Activated CD4-positive, CD25-positive, alpha-beta regulatory T cell treated with anti-CD3 and anti-CD28 coated beads, Interleukin-2, amount 50 U/mL, for 24 hours (primary cell): Measurements from ENCODE around the gene SNX13.
"Not testable (repeated sequence)": the region's sequence is repeated elsewhere in the genome, so short reads cannot be mapped to it uniquely, and the experiment has no call there.

Source experiments
- ATAC-seq, 2 donors: fragments of 150-1000 bp; cut with Tn5 transposase; one replicate each; pipeline ENCODE4 v1.10.0; 2021; ENCODE audit warnings: mild to moderate bottlenecking in 1 of 2, moderate library complexity in 1 of 2

SNX13 gene

DNA sequence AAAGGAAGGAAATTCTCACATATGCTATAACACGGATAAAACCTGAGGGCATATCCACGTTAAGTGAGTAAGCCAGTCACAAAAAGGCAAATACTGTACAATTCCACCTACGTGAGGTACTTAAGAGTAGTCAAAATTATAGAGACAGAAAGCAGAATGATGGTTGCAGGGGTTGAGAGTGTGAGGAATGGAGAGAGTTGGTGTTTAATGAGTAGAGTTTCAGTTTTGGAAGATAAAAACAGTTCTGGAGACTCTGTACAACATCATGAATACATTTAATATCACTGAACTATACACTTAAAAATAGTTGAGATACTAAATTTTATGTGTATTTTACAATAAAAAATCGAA is 95.1 kb downstream of the SNX13 start:
- no peak for ATAC-seq

DNA sequence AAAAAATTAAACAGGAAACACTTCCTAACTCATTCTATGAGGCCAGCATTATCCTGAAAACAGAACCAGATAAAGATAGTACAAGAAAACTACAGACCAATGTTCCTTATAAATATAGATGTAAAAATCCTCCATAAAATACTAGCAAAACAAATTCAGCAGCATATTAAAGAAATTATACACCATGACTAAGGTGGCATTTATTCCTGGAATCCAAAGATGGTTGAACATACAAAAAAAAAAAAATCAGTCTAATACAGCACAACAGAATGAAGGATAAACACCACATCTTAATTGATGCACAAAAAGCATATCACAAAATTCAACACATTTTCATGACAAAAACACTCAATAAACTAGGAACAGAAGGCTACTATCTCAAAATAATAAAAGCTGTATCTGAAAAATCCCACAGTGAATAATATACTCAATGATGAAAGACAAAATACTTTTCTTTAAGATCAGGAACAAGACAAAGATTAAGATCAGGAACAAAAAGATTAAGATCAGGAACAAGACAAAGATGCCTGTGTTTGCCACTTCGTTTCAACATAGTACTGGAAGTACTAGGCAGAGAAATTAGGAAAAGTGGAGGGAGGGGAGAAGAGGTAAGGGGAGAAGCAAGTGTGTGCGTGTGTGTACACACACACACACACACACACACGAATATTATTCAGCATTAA is 95.6 kb downstream of the SNX13 start:
- ATAC-seq = no peak

DNA sequence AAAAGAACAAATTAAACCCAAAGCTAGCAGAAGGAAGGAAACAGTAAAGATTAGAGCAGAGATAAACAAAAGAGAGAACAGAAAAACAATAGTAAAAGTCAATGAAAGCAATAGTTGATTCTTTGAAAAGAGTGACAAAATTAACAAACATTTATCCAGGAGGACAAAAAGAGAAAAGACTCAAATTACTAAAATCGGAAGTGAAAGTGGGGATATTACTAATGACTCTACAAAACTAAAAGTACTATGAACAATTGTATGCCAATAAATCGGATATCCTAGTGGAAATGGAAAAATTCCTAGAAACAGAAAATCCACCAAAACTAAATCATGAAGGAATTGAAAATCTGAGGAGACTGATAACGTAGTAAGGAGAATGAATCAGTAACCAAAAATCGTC is 96.3 kb downstream of the SNX13 start:
- no peak for ATAC-seq

DNA sequence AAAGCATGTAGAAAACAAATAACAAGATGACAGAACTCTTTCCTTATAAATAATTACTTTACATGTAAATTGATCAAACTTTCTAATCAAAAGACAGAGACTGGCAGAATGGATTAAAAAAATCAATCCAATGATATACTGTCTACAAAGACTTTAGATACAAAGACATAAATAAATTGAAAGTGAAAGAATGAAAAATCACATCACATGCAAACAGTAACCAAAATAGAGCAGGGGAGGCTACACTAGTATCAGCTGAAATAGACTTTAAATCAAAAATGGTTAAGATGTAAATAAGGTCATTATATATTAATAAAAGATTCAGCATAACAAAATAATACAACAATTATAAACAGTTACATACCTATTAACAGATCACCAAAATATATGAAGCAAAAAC is 97.3 kb downstream of the SNX13 start:
- ATAC-seq = no peak

DNA sequence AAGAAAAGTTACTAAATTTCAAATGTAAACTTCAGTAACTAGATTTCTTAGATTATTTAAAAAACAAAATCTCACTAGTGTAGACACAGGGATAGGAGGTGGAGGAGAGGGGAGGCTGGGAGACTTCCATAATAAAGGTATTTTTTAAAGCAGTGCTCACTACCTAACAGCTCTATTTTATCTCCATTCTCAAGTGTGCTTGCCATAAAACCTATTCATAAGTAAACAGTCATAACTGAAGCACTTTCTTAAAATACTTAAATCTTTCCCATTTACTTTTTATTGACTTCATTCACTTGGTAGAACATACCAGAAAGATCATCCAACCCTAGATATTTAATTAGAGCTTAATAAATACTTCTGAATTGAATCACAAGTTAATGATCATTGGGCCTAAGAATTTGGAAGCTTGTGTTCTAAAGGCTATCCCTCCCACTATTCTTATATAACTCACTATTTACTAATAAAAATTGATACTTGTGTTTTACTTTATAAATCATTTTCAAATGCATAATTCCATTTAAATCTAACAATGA is 107.4 kb downstream of the SNX13 start:
- no peak for ATAC-seq

DNA sequence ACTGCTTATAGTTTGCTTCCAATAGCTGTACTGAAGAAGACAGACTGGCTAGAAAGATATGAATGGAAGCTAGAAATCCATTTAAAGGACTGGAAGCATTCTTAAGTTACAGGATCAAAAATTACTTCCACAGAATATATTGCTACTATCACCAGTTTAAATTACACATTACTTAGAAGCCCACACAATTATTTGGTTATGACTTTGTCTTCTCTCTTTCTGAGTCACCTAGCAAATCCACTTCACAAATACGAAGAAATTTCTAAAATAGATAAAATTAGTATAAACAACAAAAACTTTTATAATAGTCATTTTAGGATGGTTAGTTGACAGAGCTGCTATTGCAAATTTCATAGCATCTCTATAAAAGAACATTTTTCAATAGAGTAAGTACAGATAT is 108.1 kb downstream of the SNX13 start:
- ATAC-seq = no peak

DNA sequence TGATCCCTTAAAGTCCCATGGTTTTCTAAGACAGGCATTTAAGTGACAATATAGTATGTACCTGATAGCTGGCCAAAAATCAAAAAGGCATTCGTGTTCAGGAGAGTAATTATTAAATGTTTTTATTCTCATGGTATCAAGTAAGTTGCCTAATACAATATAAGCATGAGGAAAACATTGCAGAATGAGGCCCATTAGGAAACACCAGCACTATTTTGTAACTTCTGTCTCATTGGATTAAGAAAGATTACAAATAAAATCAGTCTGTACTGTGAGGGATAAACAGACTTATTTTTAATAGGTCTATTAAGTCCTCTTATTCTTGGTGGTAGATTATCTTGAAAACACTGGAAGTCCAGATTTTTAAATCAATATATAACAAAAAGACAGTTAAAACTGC is 110.1 kb downstream of the SNX13 start:
- no peak for ATAC-seq

DNA sequence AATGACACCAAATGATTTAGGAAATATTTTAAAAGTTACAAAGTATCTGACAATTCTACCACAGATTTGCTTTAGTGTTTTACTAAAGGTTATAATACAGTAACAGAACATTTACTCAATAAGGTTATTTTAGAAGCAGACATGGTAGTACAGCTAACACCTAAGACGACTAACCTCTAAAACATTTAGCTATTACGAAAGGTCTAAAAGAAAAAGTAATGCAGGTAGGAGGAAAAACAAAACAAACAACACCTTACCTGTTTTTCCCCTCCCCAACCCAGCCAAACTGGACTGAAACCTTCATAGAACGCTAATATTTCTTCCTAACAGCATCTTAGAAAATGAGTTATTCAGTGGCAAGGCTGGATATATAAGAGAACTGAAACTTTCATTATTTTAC is 111.3 kb downstream of the SNX13 start:
- ATAC-seq = no peak

DNA sequence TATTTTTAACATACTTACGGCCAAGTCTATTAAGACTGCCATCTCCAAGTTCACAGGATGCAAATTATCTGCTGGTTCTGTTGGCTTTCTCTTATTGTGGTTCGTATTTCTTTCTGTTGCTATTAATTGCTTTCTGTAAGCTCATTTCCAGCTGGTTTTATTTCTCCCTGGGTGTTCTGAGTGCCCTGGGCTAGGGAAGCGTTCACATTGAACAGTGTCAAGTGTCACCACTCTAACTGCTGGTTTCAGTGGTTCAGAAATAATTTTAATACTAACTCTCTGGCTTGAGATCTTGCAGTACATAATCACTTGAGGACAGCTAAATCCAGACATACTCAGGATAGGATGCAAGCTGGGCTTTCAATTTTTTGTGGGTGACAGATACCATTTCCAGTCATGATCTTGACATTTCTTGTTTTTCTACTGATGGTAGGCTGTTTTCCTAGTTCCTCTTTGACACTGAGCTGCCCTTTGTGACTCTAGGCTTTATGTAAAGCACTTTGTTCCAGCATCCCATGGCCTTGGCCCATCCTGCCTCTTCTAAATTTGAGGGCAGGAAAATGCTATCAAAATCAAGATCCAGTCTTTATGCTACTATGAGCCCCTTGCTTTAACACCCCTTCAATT is 117.6 kb downstream of the SNX13 start:
- no peak for ATAC-seq

DNA sequence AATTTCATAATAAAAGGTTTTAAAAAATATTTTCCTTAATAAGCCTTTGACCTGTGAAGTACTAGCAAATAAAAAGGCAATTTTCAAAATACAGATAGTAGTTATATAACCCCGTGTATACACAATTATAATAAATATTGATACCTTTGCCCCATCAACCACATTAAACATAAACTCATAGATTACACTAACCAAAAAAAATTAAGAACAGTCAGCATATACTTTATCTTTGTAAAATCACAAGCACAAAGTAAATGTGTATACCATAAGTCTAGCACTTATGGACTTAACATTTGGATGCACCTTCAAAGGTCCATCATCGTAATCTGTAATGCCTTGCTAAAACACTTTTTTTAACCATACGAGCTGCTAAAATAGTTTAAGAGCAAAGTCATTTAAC is 123.4 kb downstream of the SNX13 start:
- ATAC-seq = no peak

DNA sequence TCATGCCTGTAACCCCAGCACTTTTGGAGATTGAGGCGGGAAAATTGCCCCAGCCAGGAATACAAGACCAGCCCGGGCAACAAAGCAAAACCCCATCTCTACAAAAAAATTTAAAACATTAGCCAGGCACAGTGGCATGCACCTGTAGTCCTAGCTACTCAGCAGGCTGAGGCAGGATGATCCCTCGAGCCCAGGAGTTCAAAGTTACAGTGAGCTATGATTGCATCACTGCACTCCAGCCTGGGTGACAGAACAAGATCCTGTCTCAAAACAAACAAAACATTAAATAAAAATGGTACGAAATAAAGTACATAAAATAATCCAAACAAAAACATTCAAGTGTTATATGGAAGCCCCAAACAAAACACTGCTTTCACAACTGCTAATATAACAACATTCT is 125.0 kb downstream of the SNX13 start:
- ATAC-seq = no peak

DNA sequence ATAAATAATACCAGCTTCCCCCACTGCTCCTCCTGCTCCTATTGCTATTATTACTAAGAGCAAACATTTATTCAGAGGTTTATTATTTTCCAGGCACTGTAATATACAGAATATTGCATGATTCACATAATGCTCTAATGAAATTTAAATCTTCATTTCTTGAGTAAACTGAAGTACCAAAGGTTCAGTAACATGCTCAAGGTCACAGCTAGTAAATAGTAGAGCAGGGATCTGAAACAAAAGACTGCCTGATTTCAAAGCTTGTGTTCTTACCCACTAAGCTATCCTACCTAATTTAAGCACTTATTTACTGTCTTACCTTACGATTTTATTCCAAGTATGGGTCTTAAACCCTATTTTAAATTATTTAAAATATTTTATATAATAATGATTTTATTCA is 126.2 kb downstream of the SNX13 start:
- no peak for ATAC-seq

DNA sequence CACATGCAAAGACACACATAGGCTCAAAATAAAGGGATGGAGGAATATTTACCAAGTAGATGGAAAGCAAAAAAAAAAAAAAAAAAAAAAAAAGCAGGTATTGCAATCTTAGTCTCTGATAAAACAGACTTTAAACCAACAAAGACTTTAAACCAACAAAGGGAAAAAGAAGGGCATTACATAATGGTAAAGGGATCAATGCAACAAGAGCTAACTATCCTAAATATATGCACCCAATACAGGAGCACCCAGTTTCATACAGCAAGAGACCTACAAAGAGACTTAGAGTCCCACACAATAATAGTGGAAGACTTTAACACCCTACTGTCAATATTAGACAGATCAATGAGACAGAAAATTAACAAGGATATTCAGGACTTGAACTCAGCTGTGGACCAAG is 131.1 kb downstream of the SNX13 start:
- ATAC-seq = not testable (repeated sequence)

DNA sequence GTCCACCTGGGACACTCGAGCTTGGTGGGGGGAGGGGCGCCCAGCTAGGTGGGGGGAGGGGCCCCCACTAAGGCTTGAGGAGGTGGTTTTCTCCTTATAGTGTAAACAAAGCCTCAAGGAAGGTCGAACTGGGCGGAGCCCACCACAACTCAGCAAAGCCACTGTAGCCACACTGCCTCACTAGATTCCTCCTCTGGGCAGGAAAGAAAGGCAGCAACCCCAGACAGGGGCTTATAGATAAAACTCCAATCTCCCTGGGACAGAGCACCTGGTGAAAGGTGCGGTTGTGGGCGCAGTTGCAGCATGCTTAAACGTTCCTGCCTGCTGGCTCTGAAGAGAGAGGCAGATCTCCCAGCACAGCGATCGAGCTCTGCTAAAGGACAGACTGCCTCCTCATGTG is 133.1 kb downstream of the SNX13 start:
- ATAC-seq = no peak

DNA sequence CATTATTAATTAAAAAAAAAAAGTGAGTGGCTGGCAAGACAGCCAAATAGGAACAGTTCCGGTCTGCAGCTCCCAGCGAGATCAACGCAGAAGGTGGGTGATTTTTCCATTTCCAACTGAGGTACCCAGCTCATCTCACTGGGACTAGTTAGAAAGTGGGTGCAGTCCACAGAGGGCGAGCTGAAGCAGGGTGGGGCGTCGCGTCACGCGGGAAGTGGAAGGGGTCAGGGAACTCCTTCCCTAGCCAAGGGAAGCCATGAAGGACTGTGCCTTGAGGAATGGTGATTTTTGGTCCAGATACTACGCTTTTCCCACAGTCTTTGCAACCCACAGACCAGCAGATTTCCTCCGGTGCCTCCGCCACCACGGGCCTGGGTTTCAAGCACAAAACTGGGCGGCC is 133.7 kb downstream of the SNX13 start:
- ATAC-seq = no peak

DNA sequence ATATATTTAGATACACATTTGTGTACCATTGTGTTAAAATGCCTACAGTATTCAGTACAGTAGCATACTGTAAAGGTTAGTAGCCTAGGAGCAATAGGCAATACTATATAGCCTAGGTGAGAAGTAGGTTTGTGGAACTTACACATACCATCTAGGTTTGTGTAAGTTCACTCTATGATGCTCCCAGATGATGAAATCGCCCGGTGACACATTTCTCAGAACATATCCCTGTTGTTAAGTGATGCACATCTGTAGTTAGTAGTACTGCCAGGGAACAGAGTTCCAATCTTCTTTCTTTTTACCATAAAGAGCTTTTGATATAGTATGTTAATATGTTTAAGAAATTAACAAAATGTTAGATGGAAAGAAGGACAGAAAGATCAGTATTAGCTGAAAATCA is 138.2 kb downstream of the SNX13 start:
- ATAC-seq = no peak

DNA sequence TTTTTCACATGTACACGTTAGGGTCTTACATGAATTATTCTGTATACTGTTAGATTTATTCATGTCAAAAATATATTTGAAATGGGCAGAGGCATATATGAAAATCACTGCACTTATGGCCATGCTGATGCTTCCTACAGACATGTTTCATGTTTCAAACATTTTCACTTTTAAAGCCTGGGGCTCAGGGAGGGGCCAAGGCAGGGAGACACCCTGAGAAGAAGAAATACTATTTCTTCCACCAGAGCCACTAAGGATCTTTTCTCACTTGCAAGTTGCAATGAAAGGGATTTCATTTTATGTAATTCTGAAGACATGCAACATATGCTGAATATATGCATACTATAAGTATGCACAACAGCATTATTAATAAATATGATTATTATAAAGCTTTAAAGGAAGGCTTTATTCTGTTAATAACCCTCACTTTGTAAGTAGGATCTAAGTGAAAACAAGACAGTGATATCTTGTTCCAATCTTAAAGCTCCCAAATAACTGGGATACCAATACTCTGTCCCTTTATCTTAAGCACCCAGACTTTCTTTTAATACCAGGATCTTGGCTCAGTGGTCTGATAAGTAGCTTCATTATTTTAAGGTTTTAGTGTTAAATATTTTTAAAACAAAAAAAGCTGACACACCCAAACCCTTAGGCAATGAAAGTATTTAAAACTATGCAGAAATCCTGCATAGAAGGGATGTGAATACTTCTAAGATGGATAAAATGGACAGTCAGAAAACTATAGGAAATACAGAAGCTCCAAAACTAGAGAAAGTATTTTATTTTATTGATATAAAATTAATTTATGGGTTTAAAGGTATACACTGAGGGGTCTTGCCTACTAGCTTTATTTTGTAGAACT is 148.0 kb downstream of the SNX13 start:
- no peak for ATAC-seq

DNA sequence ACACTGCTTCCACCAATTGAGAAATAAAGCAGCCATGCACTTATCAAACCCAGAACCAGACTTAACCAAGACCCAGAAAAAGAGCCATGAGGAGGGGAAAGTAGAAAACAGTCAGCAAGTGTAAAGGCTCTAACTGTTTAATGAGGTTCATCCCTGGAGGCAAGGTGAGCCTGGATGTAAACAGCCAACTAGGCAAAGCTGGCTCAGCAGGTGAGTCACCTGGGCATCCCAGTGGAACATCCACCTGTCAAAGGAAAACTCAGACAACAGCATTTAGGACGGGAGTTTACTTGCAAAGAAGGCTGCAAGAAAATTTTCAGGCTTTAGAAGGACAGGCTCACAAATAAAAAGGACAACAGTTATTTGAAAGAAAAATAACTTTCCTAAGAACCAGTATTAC is 153.0 kb downstream of the SNX13 start:
- ATAC-seq = no peak

DNA sequence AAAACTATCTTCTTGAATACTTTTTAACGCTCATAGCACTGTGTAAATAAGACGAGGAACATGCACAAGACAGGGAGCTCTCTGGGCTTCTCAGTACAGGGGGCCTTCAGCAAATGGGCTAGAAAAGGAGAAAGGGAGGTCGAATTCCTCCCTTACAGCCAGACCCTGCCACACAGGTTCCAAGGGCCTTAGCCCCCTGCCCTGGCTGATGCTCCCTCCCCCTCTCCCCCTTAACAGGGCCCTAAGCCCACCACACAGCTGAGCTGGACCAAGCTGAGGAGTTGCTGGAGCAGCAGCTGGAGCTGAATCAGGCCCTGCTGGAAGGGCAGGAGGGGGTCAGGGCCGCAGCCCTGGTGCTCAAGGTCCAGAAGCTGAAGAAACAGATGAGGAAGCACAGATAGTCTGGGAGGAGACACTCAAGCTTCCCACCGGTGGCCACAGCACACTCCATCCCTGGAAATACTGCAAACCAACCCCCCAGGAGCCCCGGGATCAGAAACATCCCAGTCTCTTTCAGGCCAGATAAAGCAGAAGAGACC is 153.9 kb downstream of the SNX13 start:
- no peak for ATAC-seq

DNA sequence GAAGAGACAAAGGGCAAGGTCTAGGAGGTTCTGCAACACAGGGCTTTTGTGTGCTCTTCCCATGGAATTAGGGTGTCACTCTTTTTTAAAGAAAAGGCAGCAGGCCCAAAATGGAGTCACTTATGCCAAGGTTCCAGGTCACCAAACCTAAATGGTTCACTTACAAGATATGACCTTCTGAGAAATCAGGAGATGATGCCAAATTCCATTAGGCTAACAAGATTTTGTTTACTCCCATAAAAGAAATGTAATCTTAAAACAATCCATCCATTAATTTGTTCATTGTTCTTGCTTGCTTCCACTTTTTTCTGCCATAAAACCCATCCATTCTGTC is 158.1 kb downstream of the SNX13 start:
- ATAC-seq = no peak

DNA sequence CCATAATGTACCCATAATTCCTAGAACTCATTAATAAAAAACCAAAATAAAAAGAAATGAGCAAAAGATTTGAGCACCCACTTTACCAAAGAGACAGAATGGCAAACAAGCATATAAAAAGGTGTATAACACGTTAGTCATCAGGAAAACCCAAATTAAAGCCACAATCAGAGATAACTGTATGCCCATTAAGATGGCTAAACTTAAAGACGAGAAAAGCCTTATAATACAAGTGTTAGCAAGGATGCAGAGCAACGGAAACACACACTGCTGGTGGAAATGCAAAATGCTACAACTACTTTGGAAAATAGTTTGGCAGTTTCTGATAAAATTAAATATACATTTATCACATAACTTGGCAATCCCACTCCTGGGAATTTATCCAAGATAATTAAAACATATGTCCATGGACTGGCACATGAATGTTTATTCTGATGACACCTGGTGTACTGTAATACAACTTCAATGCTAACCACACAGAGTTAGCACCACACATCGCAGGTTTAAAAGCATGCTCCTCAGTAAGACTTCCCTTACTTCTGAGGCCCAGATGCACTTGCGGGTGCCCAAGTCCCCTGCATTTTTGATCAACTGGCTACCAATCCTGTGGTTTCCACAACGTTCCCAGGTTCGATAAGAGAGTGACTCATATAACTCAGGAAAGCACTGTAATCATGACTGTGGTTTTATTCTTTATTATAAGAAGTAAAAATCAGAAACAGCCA is 158.6 kb downstream of the SNX13 start:
- ATAC-seq = no peak

DNA sequence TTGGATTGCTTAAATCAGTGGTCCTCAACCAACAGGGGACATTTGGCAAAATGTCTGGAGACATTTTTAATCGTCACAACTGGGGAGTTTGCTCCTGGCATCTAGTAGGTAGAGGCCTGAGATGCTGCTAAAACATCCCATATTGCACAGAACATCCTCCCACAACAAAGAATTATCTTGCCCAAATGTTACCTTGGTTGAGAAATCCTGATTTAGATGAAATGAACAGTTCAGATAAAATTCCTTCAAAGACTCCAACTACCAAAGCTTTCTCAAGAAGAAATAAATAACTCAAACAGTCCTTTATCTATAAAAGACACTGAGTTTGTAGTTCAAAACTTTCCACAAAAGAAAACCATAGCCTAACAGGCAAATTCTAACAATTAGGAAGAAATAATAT is 160.9 kb downstream of the SNX13 start:
- ATAC-seq = no peak

DNA sequence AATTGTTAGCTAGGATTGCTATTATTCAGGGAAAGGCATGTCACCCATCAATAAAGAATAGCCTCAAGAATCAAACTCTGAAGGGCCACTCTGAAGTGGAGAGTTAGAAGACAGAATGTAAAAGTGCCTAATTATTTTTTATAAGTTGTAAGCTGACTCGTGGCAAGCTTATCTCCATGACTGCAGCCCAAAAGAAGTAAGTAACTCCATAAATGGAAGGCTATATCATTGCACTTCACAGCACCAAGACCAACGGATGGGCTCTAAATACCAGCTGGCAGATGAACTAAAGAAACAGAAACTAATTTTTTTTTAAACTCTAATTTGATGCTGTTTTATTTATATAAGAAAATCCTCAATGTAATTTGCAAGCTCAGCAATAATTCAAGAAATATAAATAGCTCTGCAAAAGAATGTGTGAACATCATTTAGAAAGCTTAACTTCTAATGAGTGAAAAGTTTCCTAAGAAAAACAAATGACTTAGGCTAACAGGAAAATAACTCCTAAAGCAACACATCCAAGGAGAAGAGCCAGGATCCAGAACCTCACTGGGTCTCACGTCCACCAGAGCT is 165.5 kb downstream of the SNX13 start:
- no peak for ATAC-seq
